Endothelial cell of umbilical vein (primary cell): ENCODE data around the gene B4GALNT3. TPM values are rescaled to one million over a fixed set of nuclear protein-coding genes. Genes with fewer than 3 reads are reported as not detected.

ENCODE experiments used
- BruUV-seq: library from RNA; stranded (reverse); fragments of 400-500 nt; replicated peaks from 2 replicates; lab custom pipeline; 2021; lab: Mats Ljungman, UMichigan
- CTCF ChIA-PET: fragments of 300-600, 350-600 bp; sonication (Branson Sonifier 250); formaldehyde crosslinking; loops from one replicate; lab custom pipeline; 2021; ENCODE audit warnings: antibody characterized with exemption, inconsistent platforms; lab: Charles Lee
- POLR2A ChIA-PET: fragments of 300-600, 350-600 bp; sonication (Branson Sonifier 250); formaldehyde crosslinking; loops from one replicate; lab custom pipeline; 2021; ENCODE audit warnings: antibody characterized with exemption, inconsistent platforms; lab: Charles Lee
- DNase-seq: peaks from one replicate; pipeline ENCODE4 v3.0.0-alpha.2; 2011; ENCODE audit warnings: low read depth, low spot score
- FAIRE-seq: peaks from 2 replicates; lab custom pipeline; 2011; peaks lifted over from hg19 to GRCh38; lab: Jason Lieb, UNC
- H2AFZ ChIP-seq: 2 replicates; pipeline ENCODE4 v1.6.0; 2012; ENCODE audit warnings: low read depth, low read length, control low read depth, inconsistent platforms
- H3K27ac ChIP-seq: 2 replicates; pipeline ENCODE4 v1.5.1; 2011; ENCODE audit warnings: low read depth, mild to moderate bottlenecking, control low read depth, low read length, moderate library complexity; ENCODE audit not compliant: insufficient read depth
- H3K27me3 ChIP-seq, 2 experiments: 2 replicates each; pipeline versions ENCODE4 v1.6.0 to v1.6.1; 2011; ENCODE audit warnings: low read length in 2 of 2, mixed read lengths in 1 of 2; ENCODE audit not compliant: control insufficient read depth in 2 of 2, insufficient read depth in 2 of 2
- H3K36me3 ChIP-seq, 2 experiments: 2 replicates in 1 of 2; 3 replicates in 1 of 2; pipeline ENCODE4 v1.5.1; 2011; ENCODE audit warnings: low read length in 2 of 2, mild to moderate bottlenecking in 1 of 2, moderate library complexity in 1 of 2; ENCODE audit not compliant: control insufficient read depth in 2 of 2, insufficient read depth in 2 of 2; ENCODE audit errors: extremely low read depth in 1 of 2
- H3K4me1 ChIP-seq: 3 replicates; pipeline ENCODE4 v1.5.1; 2011; ENCODE audit warnings: mild to moderate bottlenecking, low read length; ENCODE audit not compliant: control insufficient read depth, insufficient read depth; ENCODE audit errors: extremely low read depth
- H3K4me2 ChIP-seq: 2 replicates; pipeline ENCODE4 v1.6.1; 2011; ENCODE audit warnings: low read length, control low read depth, mixed read lengths; ENCODE audit not compliant: insufficient read depth
- H3K4me3 ChIP-seq, 3 experiments: fragments of 200-600 bp in 1 of 3; sonication (generic), shearing (Covaris generic) in 1 of 3; replicated peaks in 1 of 3; 2 replicates each; pipeline ENCODE4 v1.5.1; 2011 to 2016; ENCODE audit warnings: control low read depth in 3 of 3, low read length in 3 of 3, mild to moderate bottlenecking in 2 of 3, inconsistent platforms in 1 of 3, low read depth in 1 of 3, moderate library complexity in 1 of 3; ENCODE audit not compliant: insufficient read depth in 1 of 3
- H3K79me2 ChIP-seq: 2 replicates; pipeline ENCODE4 v1.6.0; 2012; ENCODE audit warnings: low read length, inconsistent platforms; ENCODE audit not compliant: control insufficient read depth, insufficient read depth
- H3K9ac ChIP-seq: replicated peaks from 2 replicates; pipeline ENCODE3; 2011; ENCODE audit warnings: low read length, control low read depth; ENCODE audit not compliant: insufficient read depth; ENCODE audit errors: extremely low read depth
- H3K9me1 ChIP-seq: replicated peaks from 3 replicates; pipeline ENCODE4 v1.6.0; 2011; ENCODE audit warnings: mild to moderate bottlenecking, low read length; ENCODE audit not compliant: control insufficient read depth, insufficient read depth; ENCODE audit errors: extremely low read depth
- H3K9me3 ChIP-seq: replicated peaks from 2 replicates; pipeline ENCODE4 v1.5.1; 2012; ENCODE audit warnings: low read length, inconsistent platforms; ENCODE audit not compliant: control insufficient read depth, insufficient read depth
- H4K20me1 ChIP-seq: replicated peaks from 2 replicates; pipeline ENCODE3; 2011; ENCODE audit warnings: mild to moderate bottlenecking, low read length; ENCODE audit not compliant: control insufficient read depth, insufficient read depth; ENCODE audit errors: extremely low read depth
- CTCF ChIP-seq, 2 donors: IDR thresholded peaks; 1 replicate in 1 of 2; 2 replicates in 1 of 2; pipeline ENCODE4 v1.5.1; 2011; ENCODE audit warnings: low read length in 2 of 2, mild to moderate bottlenecking in 2 of 2, moderate library complexity in 2 of 2, control low read depth in 1 of 2, inconsistent platforms in 1 of 2, low read depth in 1 of 2; ENCODE audit not compliant: insufficient read depth in 1 of 2; ENCODE audit errors: extremely low read depth in 1 of 2
- EZH2 ChIP-seq: IDR thresholded peaks from 2 replicates; pipeline ENCODE4 v1.6.1; 2012; ENCODE audit warnings: borderline replicate concordance, low read depth, mild to moderate bottlenecking, moderate library complexity, low read length, inconsistent platforms; ENCODE audit not compliant: severe bottlenecking
- FOS ChIP-seq: IDR thresholded peaks from 2 replicates; pipeline ENCODE4 v1.6.1; 2011; ENCODE audit warnings: mild to moderate bottlenecking, low read length, moderate library complexity, borderline replicate concordance; ENCODE audit not compliant: insufficient read depth
- GATA2 ChIP-seq: IDR thresholded peaks from 2 replicates; pipeline ENCODE4 v1.7.0; 2011; ENCODE audit warnings: low read depth, mild to moderate bottlenecking, moderate library complexity, mixed read lengths, low read length; ENCODE audit not compliant: insufficient read length, insufficient read depth
- JUN ChIP-seq: IDR thresholded peaks from 2 replicates; pipeline ENCODE4 v1.6.1; 2011; ENCODE audit warnings: borderline replicate concordance, low read depth; ENCODE audit not compliant: insufficient read length, insufficient read depth
- MYC ChIP-seq: IDR thresholded peaks from one replicate; pipeline ENCODE4 v1.6.1; 2011; ENCODE audit warnings: mild to moderate bottlenecking, low read depth, low read length
- POLR2AphosphoS5 ChIP-seq: IDR thresholded peaks from 2 replicates; pipeline ENCODE4 v1.6.1; 2012; ENCODE audit warnings: low read depth, mild to moderate bottlenecking, control low read depth, low read length, moderate library complexity; ENCODE audit not compliant: insufficient read depth
- dilution Hi-C: fragments of 300-500 bp; cut with MboI; formaldehyde crosslinking; loops from one replicate; pipeline ENCODE4 v1.15.0; 2019; ENCODE audit warnings: low sequenced_read_pairs; ENCODE audit not compliant: extremely low pct_ligation_motif_present
- intact Hi-C: fragments of 100-400 bp; cut with micrococcal nuclease; formaldehyde crosslinking; loops from one replicate; pipeline ENCODE4 v1.10.0; 2022
- polyA plus RNA-seq, 4 experiments: library from polyadenylated mRNA; depleted of rRNA in 3 of 4; stranded (reverse) in 3 of 4; unstranded in 1 of 4; fragments of >200 nt; gene quantifications; 2 replicates each; pipeline versions ENCODE4 v1.2.1 to v1.2.3, GENCODE V29; 2011 to 2012; ENCODE audit warnings: missing spikeins in 1 of 4
- total RNA-seq: library from RNA; stranded (reverse); gene quantifications from 2 replicates; pipeline ENCODE4 v1.2.3, GENCODE V29; 2021
- TF ChIP-seq, protein P1 (sequence below): IDR thresholded peaks from 2 replicates; pipeline ENCODE4 v1.6.1; 2011; ENCODE audit not compliant: insufficient read depth, insufficient read length

B4GALNT3 gene
- total and polyA plus RNA-seq, 2 donors (not counting 3 experiments of a cell fraction or from before 2014, with no cell fraction given) = 0.07 TPM; not detected in 1

- Histone ChIP-seq H2AFZ (no peak overlapping the region), H3K4me2 (no peak overlapping the region), H3K27me3 (no peaks in the 10 kb centered on the region), H3K79me2 (no peaks in the 10 kb centered on the region), H3K36me3 (no peaks in the 10 kb centered on the region), H3K9me1 (no peaks in the 10 kb centered on the region), H3K27ac (no peak overlapping the region), H3K9me3 (no peaks in the 10 kb centered on the region), H3K4me3 (no peak overlapping the region), H4K20me1 (no peaks in the 10 kb centered on the region), H3K4me1 (peaks cover 7% of the 10 kb centered on the region), H3K9ac (no peak overlapping the region)
- DNase-seq (no peak), FAIRE-seq (no peak)
- intact Hi-C loops = no loop called here
- TF ChIP-seq MYC (no peak), JUN (no peak), GATA2 (no peak), EZH2 (no peak), FOS (no peak), CTCF (IDR thresholded peaks at IDR 0.05; ENCODE audit: extremely low read depth in 1 of 2, insufficient read depth in 1 of 2, low read depth in 1 of 2, low read length in 2 of 2) (no peak), POLR2AphosphoS5 (no peak)
- TF ChIP-seq, protein P1, sequence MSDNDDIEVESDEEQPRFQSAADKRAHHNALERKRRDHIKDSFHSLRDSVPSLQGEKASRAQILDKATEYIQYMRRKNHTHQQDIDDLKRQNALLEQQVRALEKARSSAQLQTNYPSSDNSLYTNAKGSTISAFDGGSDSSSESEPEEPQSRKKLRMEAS = no peak
- BruUV-seq = no TSS peak
- CTCF ChIA-PET = interaction anchor here (0.7 to 8.1 kb wide), 2 partner anchors 12 to 172 kb away, joined by 3 to 182 read pairs; partner anchors contain the start of gene WNK1
- dilution Hi-C loops = no loop called here
- POLR2A ChIA-PET = no interaction called here
Observed at GRCh38 chr12:580813-581212, 121.1 kb downstream of the B4GALNT3 start.
